Measurements from ENCODE around the gene COPB2. TPM values are rescaled to one million over a fixed set of nuclear protein-coding genes. Genes with fewer than 3 reads are reported as not detected.

COPB2 gene
- total RNA-seq, 1 experiment from 2014 or later: 95.8 TPM

- Histone ChIP-seq H3K4me2 (ENCODE audit: low read length) (no peak overlapping the region), H3K9me3 (ENCODE audit: low read length) (no peaks in the 10 kb centered on the region), H3K27ac (ENCODE audit: low read length) (no peak overlapping the region), H2AFZ (ENCODE audit: low read length) (no peak overlapping the region), H3K36me3 (ENCODE audit: low read depth, low read length) (no peaks in the 10 kb centered on the region), H3K27me3 (ENCODE audit: low read length) (no peaks in the 10 kb centered on the region), H3K9ac (ENCODE audit: low read length) (no peak overlapping the region), H3F3A (ENCODE audit: low read length, unreplicated experiment) (no peaks in the 10 kb centered on the region), H4K20me1 (ENCODE audit: low read length) (no peaks in the 10 kb centered on the region), H3K79me2 (ENCODE audit: low read length) (no peaks in the 10 kb centered on the region), H3K4me1 (ENCODE audit: insufficient read depth, low read length) (no peaks in the 10 kb centered on the region), H3K4me3 (ENCODE audit: low read length) (no peak overlapping the region), H3K9me2 (replicated peaks; ENCODE audit: low read length) (no peaks in the 10 kb centered on the region)
- no TSS peak for BruUV-seq (replicated peaks)
- no peak for DNase-seq
- POLR2A ChIA-PET (ENCODE audit: unreplicated experiment): no interaction called here
- CTCF ChIA-PET: no interaction called here
- ATAC-seq: no peak
- intact Hi-C loops (cut with micrococcal nuclease): no loop called here
- no peak for TF ChIP-seq EZH2phosphoT487 (IDR thresholded peaks at IDR 0.05; ENCODE audit: borderline replicate concordance, low read length)
- TF ChIP-seq, protein P1, sequence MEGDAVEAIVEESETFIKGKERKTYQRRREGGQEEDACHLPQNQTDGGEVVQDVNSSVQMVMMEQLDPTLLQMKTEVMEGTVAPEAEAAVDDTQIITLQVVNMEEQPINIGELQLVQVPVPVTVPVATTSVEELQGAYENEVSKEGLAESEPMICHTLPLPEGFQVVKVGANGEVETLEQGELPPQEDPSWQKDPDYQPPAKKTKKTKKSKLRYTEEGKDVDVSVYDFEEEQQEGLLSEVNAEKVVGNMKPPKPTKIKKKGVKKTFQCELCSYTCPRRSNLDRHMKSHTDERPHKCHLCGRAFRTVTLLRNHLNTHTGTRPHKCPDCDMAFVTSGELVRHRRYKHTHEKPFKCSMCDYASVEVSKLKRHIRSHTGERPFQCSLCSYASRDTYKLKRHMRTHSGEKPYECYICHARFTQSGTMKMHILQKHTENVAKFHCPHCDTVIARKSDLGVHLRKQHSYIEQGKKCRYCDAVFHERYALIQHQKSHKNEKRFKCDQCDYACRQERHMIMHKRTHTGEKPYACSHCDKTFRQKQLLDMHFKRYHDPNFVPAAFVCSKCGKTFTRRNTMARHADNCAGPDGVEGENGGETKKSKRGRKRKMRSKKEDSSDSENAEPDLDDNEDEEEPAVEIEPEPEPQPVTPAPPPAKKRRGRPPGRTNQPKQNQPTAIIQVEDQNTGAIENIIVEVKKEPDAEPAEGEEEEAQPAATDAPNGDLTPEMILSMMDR (conservative IDR thresholded peaks at IDR 0.05; ENCODE audit: low read depth, low read length): no peak
- TF ChIP-seq EZH2 (IDR thresholded peaks at IDR 0.05; ENCODE audit: low read length, unreplicated experiment): no peak
Measured at GRCh38 chr3:139434228-139434627, 44.8 kb upstream of the COPB2 start.

- Histone ChIP-seq H3K9ac (ENCODE audit: low read length) (no peak overlapping the region), H2AFZ (ENCODE audit: low read length) (no peak overlapping the region), H3K27ac (ENCODE audit: low read length) (no peak overlapping the region), H3F3A (ENCODE audit: low read length, unreplicated experiment) (no peaks in the 10 kb centered on the region), H3K9me3 (ENCODE audit: low read length) (no peaks in the 10 kb centered on the region), H3K79me2 (ENCODE audit: low read length) (no peaks in the 10 kb centered on the region), H3K4me3 (ENCODE audit: low read length) (no peak overlapping the region), H3K27me3 (ENCODE audit: low read length) (no peaks in the 10 kb centered on the region), H3K4me1 (ENCODE audit: insufficient read depth, low read length) (no peaks in the 10 kb centered on the region), H3K4me2 (ENCODE audit: low read length) (no peak overlapping the region), H4K20me1 (ENCODE audit: low read length) (no peaks in the 10 kb centered on the region), H3K9me2 (replicated peaks; ENCODE audit: low read length) (no peaks in the 10 kb centered on the region), H3K36me3 (ENCODE audit: low read depth, low read length) (no peaks in the 10 kb centered on the region)
- intact Hi-C loops (cut with micrococcal nuclease): no loop called here
- no peak for ATAC-seq
- POLR2A ChIA-PET (ENCODE audit: unreplicated experiment): no interaction called here
- BruUV-seq (replicated peaks): no TSS peak
- CTCF ChIA-PET: no interaction called here
- TF ChIP-seq EZH2phosphoT487 (IDR thresholded peaks at IDR 0.05; ENCODE audit: borderline replicate concordance, low read length) (no peak), EZH2 (IDR thresholded peaks at IDR 0.05; ENCODE audit: low read length, unreplicated experiment) (no peak)
- TF ChIP-seq, protein P1 (conservative IDR thresholded peaks at IDR 0.05; ENCODE audit: low read depth, low read length): no peak
- no peak for DNase-seq
Measured at GRCh38 chr3:139433089-139433488, 43.6 kb upstream of the COPB2 start.

DNA sequence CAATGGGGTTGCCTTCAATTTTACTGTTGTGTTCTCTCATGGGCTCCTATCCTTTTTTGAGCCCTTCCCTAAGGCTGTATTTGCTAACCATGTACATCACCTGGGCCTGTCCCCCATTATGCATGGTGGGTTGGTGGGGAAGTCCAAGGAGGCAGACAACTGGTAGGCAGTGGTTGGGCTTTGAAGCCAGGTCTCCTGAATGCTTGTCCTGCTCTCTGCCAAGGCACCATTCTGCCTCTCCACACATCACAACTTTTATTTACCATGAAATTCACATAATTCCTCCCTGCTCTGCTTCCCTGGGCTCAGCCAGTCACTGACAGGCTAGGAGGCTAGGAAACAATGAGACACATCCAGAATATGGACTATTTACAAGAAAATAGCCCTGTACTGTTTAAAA, 41.0 kb upstream of the COPB2 start:
- H3K9me2 ChIP-seq (replicated peaks; ENCODE audit: low read length): no peaks in the 10 kb centered on the region
- ChIA-PET POLR2A (ENCODE audit: unreplicated experiment) (no interaction called here), CTCF (no interaction called here)
- H3K4me1 ChIP-seq (ENCODE audit: insufficient read depth, low read length): no peaks in the 10 kb centered on the region
- no peak for ATAC-seq
- H3K27ac ChIP-seq (ENCODE audit: low read length): no peak overlapping the region
- no peaks in the 10 kb centered on the region for H3K9me3 ChIP-seq (ENCODE audit: low read length)
- TF ChIP-seq EZH2 (IDR thresholded peaks at IDR 0.05; ENCODE audit: low read length, unreplicated experiment) (no peak), EZH2phosphoT487 (IDR thresholded peaks at IDR 0.05; ENCODE audit: borderline replicate concordance, low read length) (no peak)
- TF ChIP-seq, protein P1 (conservative IDR thresholded peaks at IDR 0.05; ENCODE audit: low read depth, low read length): no peak
- no peak overlapping the region for H3K4me2 ChIP-seq (ENCODE audit: low read length)
- intact Hi-C loops (cut with micrococcal nuclease): no loop called here
- H2AFZ ChIP-seq (ENCODE audit: low read length): no peak overlapping the region
- no peaks in the 10 kb centered on the region for H3K79me2 ChIP-seq (ENCODE audit: low read length)
- BruUV-seq (replicated peaks): no TSS peak
- H3K4me3 ChIP-seq (ENCODE audit: low read length): no peak overlapping the region
- H4K20me1 ChIP-seq (ENCODE audit: low read length): no peaks in the 10 kb centered on the region
- H3F3A ChIP-seq (ENCODE audit: low read length, unreplicated experiment): no peaks in the 10 kb centered on the region
- no peaks in the 10 kb centered on the region for H3K36me3 ChIP-seq (ENCODE audit: low read depth, low read length)
- DNase-seq: no peak
- H3K9ac ChIP-seq (ENCODE audit: low read length): no peak overlapping the region
- H3K27me3 ChIP-seq (ENCODE audit: low read length): no peaks in the 10 kb centered on the region

Data from PC-3 (cell line).